Mucosa of descending colon (tissue), 3 donors: ENCODE results near the gene PATL1. TPM values are rescaled to one million over a fixed set of nuclear protein-coding genes. Genes with fewer than 3 reads are reported as not detected.
"Not testable (repeated sequence)": the region's sequence is repeated elsewhere in the genome, so short reads cannot be mapped to it uniquely, and the experiment has no call there.

Experiments used
- ATAC-seq: fragments of 200-7000 bp; cut with Tn5 transposase; one replicate; pipeline ENCODE4 v1.9.1; 2020; ENCODE audit warnings: mild to moderate bottlenecking, moderate library complexity
- DNase-seq, 3 donors: peaks; one replicate each; pipeline ENCODE4 v3.0.0-alpha.2; 2020
- H3K36me3 ChIP-seq: fragments of 200-600 bp; one replicate; pipeline ENCODE4 v1.8.0; 2021; ENCODE audit warnings: low read depth, mild to moderate bottlenecking
- H3K4me1 ChIP-seq: fragments of 200-600 bp; one replicate; pipeline ENCODE4 v1.8.0; 2021; ENCODE audit warnings: low read depth, mild to moderate bottlenecking
- H3K4me3 ChIP-seq: fragments of 200-600 bp; one replicate; pipeline ENCODE4 v1.8.0; 2021; ENCODE audit warnings: mild to moderate bottlenecking
- H3K9me3 ChIP-seq: fragments of 200-600 bp; one replicate; pipeline ENCODE4 v1.8.0; 2021; ENCODE audit warnings: mild to moderate bottlenecking
- intact Hi-C, 2 donors: fragments of 100-400 bp; cut with DNase I in 1 of 2; cut with micrococcal nuclease in 1 of 2; formaldehyde crosslinking; loops; one replicate each; pipeline versions ENCODE4 v1.11.0 to v1.11.1; 2022; cut with DNase I, micrococcal nuclease
- total RNA-seq, 3 donors: library from RNA; stranded (reverse); fragmentation: NEBNext Ultra II Directional in 2 of 3; extraction: Animal tissue kit (Norgen Biotek cat#: 25700) in 2 of 3; gene quantifications; one replicate each; pipeline versions ENCODE4 v1.2.1 to v1.2.4, GENCODE V29; 2021 to 2023
- TF ChIP-seq, protein P1 (sequence below): fragments of 200-600 bp; IDR thresholded peaks from one replicate; pipeline ENCODE4 v1.8.0; 2022; ENCODE audit warnings: antibody characterized with exemption, mild to moderate bottlenecking
- donor health status: DM: no; HTN: no; CAD: no; lungs with moderate emphysema.
- donor health status: DM: no; HTN: no; CAD: no.
- donor health status: DM: no; HTN: yes; CAD: no.

PATL1 gene
- total RNA-seq, 3 donors from 2014 or later = 34.1 to 40.2 (median 34.6) TPM

DNA sequence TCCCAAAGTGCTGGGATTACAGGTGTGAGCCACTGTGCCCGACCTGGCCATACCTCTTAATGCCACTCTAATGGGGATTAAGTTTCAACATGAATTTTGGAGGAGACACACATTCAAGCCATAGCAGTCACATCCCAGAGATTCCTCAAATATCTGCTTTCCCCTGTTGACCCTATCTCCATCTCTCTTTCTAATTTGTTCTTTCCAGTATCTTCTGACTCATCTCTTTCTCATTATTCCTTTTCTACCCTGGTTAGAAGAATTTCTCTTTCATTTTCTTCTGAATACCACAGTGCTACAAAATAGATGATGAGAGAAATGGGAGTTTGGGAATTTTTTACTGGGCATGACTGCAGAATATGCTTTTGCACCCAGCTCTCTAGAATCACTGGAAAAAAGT is 39.7 kb upstream of the PATL1 start:
- no peak overlapping the region for H3K4me3 ChIP-seq
- H3K9me3 ChIP-seq = no peaks in the 10 kb centered on the region
- no peaks in the 10 kb centered on the region for H3K36me3 ChIP-seq
- no peaks in the 10 kb centered on the region for H3K4me1 ChIP-seq
- ATAC-seq (no peak), DNase-seq (no peak)
- TF ChIP-seq, protein P1, sequence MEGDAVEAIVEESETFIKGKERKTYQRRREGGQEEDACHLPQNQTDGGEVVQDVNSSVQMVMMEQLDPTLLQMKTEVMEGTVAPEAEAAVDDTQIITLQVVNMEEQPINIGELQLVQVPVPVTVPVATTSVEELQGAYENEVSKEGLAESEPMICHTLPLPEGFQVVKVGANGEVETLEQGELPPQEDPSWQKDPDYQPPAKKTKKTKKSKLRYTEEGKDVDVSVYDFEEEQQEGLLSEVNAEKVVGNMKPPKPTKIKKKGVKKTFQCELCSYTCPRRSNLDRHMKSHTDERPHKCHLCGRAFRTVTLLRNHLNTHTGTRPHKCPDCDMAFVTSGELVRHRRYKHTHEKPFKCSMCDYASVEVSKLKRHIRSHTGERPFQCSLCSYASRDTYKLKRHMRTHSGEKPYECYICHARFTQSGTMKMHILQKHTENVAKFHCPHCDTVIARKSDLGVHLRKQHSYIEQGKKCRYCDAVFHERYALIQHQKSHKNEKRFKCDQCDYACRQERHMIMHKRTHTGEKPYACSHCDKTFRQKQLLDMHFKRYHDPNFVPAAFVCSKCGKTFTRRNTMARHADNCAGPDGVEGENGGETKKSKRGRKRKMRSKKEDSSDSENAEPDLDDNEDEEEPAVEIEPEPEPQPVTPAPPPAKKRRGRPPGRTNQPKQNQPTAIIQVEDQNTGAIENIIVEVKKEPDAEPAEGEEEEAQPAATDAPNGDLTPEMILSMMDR = no peak
- intact Hi-C loops = no loop called here

GRCh38 chr11:59707371-59707770 is 38.5 kb upstream of the PATL1 start:
- Histone ChIP-seq H3K9me3 (no peaks in the 10 kb centered on the region), H3K4me1 (no peaks in the 10 kb centered on the region), H3K36me3 (no peaks in the 10 kb centered on the region), H3K4me3 (no peak overlapping the region)
- TF ChIP-seq, protein P1 = no peak
- intact Hi-C loops = no loop called here
- DNase-seq = no peak
- ATAC-seq = no peak

- H3K4me3 ChIP-seq = no peak overlapping the region
- intact Hi-C loops = no loop called here
- H3K4me1 ChIP-seq = no peaks in the 10 kb centered on the region
- ATAC-seq (peak; percentile 85), DNase-seq (peak in 2 of 3 donors; percentile 31 to 76)
- no peaks in the 10 kb centered on the region for H3K9me3 ChIP-seq
- TF ChIP-seq, protein P1 = no peak
- H3K36me3 ChIP-seq = no peaks in the 10 kb centered on the region
Measured at GRCh38 chr11:59706518-59707285, 37.9 kb upstream of the PATL1 start.

DNA sequence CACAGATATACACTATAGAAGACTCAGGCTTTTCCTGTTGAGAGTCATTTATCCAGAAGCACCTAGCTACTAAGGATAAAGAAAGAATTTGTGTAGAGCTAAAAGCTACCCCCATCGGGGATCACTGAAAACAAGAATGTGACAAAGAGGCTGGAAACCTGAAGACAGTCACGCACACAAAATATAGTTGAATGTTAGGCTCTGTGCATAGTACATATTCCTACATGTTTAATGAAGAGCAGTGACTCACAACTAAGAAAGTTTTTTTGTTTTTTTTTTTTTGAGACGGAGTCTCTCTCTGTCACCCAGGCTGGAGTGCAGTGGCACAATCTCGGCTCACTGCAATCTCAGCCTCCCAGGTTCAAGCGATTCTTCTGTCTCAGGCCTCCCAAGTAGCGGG is 36.5 kb upstream of the PATL1 start:
- Histone ChIP-seq H3K4me3 (no peak overlapping the region), H3K4me1 (no peaks in the 10 kb centered on the region), H3K9me3 (no peaks in the 10 kb centered on the region), H3K36me3 (no peaks in the 10 kb centered on the region)
- DNase-seq (no peak), ATAC-seq (no peak)
- intact Hi-C loops = no loop called here
- TF ChIP-seq, protein P1 = no peak

DNA sequence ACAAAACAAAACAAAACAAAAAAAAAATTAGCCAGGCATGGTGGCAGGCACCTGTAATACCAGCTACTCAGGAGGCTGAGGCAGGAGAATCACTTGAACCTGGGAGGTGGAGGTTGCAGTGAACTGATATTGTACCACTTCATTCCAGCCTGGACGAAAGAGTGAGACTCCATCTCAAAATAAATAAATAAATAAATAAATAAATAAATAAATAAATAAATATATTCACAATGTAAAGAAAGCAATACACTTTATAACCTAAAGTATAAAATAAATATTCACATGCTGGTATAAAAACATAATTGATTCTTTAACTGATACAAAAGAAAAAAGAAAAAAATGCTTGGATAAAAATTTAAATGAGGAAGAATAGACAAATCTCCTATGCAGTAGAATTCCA is 34.7 kb upstream of the PATL1 start:
- H3K4me1 ChIP-seq, ATAC-seq, DNase-seq, H3K4me3 ChIP-seq, intact Hi-C loops, H3K36me3 ChIP-seq, H3K9me3 ChIP-seq: not testable (repeated sequence)

GRCh38 chr11:59700157-59700556 is 31.3 kb upstream of the PATL1 start:
- ATAC-seq, intact Hi-C loops, DNase-seq, H3K9me3 ChIP-seq, H3K36me3 ChIP-seq, H3K4me1 ChIP-seq, H3K4me3 ChIP-seq: not testable (repeated sequence)

DNA sequence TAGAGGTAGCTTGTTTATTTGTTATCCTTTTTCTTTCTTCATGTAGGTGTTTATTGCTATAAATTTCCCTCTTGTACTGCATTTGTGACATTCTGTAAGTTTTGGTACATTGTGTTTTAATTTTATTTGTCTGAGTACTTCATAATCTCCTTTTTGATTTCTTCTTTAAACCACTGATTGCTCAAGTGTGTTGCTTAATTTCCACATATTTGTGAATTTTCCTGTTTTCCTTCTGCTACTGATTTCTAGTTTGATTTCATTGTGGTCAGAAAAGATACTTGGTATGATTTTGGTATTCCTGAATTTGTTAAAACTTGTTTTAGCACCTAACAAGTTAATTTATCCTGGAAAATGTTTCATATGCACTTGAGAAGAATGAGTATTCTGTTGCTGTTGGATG is 29.7 kb upstream of the PATL1 start:
- H3K9me3 ChIP-seq = peaks cover 7% of the 10 kb centered on the region
- no peaks in the 10 kb centered on the region for H3K4me1 ChIP-seq
- TF ChIP-seq, protein P1 = no peak
- no peaks in the 10 kb centered on the region for H3K36me3 ChIP-seq
- intact Hi-C loops = no loop called here
- ATAC-seq (no peak), DNase-seq (no peak)
- no peak overlapping the region for H3K4me3 ChIP-seq
